ENCODE data around the gene HHATL.

DNA sequence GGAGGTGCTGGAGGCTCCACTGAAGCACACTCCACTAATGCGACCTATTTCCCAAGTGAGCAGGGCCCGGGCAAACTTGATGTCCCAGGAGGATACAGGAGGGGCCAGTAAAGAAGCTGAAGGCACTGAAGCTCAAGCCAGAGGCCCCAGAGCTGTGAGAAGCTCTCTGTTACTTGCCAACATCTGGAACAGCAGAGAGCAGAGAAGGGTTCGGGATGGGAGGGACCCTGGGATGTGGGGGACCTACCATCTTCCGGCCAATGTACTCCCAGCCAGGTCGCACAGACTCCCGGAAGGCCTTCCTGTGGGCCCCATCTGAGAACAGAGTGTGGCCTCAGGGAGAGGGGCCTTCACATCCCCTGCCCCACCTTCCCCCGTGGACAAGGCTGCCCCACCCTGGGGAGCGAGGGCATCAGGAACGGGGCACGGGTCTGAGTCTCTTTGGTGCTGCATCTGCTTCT lies 3.1 kb downstream of the HHATL start:
- TF ChIP-seq EP300 (IDR thresholded peaks at IDR 0.05) (no peak), POLR2A (IDR thresholded peaks at IDR 0.05) (no peak)

Measured in ovary (tissue), 1 donor.